HEK293 (cell line): Measurements from ENCODE around the gene STRBP.
"Not testable (repeated sequence)": the region's sequence is repeated elsewhere in the genome, so short reads cannot be mapped to it uniquely, and the experiment has no call there.

Experiments used
- CTCF ChIA-PET: fragments of 350-600 bp; formaldehyde crosslinking; extraction: SDS; loops from one replicate; lab custom pipeline; 2021; ENCODE audit warnings: antibody characterized with exemption; lab: Yijun Ruan, JAX
- POLR2A ChIA-PET: fragments of 300-600 bp; formaldehyde crosslinking; extraction: SDS; loops from one replicate; lab custom pipeline; 2020; ENCODE audit warnings: antibody characterized with exemption, inconsistent platforms; lab: Yijun Ruan, JAX
- H3K27ac ChIP-seq: fragments of 200-500 bp; sonication (Bioruptor generic); 2 replicates; pipeline ENCODE4 v1.5.1; 2014; ENCODE audit warnings: low read depth, low read length, control low read depth, inconsistent platforms; ENCODE audit errors: extremely low read depth
- H3K36me3 ChIP-seq, 2 experiments: fragments of 200-500 bp in 1 of 2; sonication (Bioruptor generic) in 1 of 2; 1 replicate in 1 of 2; 2 replicates in 1 of 2; pipeline ENCODE4 v1.5.1; 2014 to 2017; ENCODE audit warnings: inconsistent platforms in 2 of 2, low read length in 2 of 2; ENCODE audit not compliant: control insufficient read depth in 2 of 2, insufficient read depth in 1 of 2
- H3K4me1 ChIP-seq: fragments of 200-500 bp; sonication (Bioruptor generic); 2 replicates; pipeline ENCODE4 v1.5.1; 2014; ENCODE audit warnings: mild to moderate bottlenecking, low read length, inconsistent platforms; ENCODE audit not compliant: control insufficient read depth, insufficient read depth
- H3K4me3 ChIP-seq: 2 replicates; pipeline ENCODE4 v1.5.1; 2011; ENCODE audit warnings: low read depth, mild to moderate bottlenecking, control low read depth, low read length, moderate library complexity
- H3K9me3 ChIP-seq: fragments of 200-500 bp; sonication (Bioruptor generic); 2 replicates; pipeline ENCODE4 v1.5.1; 2014; ENCODE audit warnings: low read depth, low read length, inconsistent platforms; ENCODE audit not compliant: control insufficient read depth, insufficient read depth
- BCL11B ChIP-seq: fragments of 450-650 bp; formaldehyde crosslinking; IDR thresholded peaks from 2 replicates; pipeline ENCODE4 v1.5.1; 2016; ENCODE audit warnings: low read depth, missing biosample characterization, missing genetic modification characterization
- EGR2 ChIP-seq: fragments of 450-650 bp; formaldehyde crosslinking; IDR thresholded peaks from 2 replicates; pipeline ENCODE4 v1.5.1; 2016; ENCODE audit warnings: low read depth, missing biosample characterization, missing genetic modification characterization
- GLI4 ChIP-seq: fragments of 450-650 bp; formaldehyde crosslinking; IDR thresholded peaks from 2 replicates; pipeline ENCODE4 v1.5.1; 2016; ENCODE audit warnings: missing biosample characterization, missing genetic modification characterization
- KLF7 ChIP-seq: fragments of 450-650 bp; formaldehyde crosslinking; IDR thresholded peaks from 2 replicates; pipeline ENCODE4 v1.5.1; 2016; ENCODE audit warnings: missing biosample characterization, missing genetic modification characterization, borderline replicate concordance
- OVOL3 ChIP-seq: fragments of 450-650 bp; formaldehyde crosslinking; IDR thresholded peaks from 2 replicates; pipeline ENCODE4 v1.5.1; 2016; ENCODE audit warnings: missing biosample characterization, missing genetic modification characterization
- PRDM10 ChIP-seq: fragments of 450-650 bp; formaldehyde crosslinking; IDR thresholded peaks from 2 replicates; pipeline ENCODE4 v1.5.1; 2016; ENCODE audit warnings: missing biosample characterization, missing genetic modification characterization
- SALL2 ChIP-seq: fragments of 450-650 bp; formaldehyde crosslinking; IDR thresholded peaks from 2 replicates; pipeline ENCODE4 v1.5.0; 2017; ENCODE audit warnings: missing biosample characterization, mild to moderate bottlenecking, missing genetic modification characterization, borderline replicate concordance
- SETDB1 ChIP-seq: IDR thresholded peaks from one replicate; pipeline ENCODE4 v1.6.1; 2017; ENCODE audit warnings: mild to moderate bottlenecking, low read length, moderate library complexity, mixed read lengths; ENCODE audit not compliant: insufficient read length
- SP2 ChIP-seq: fragments of 450-650 bp; formaldehyde crosslinking; IDR thresholded peaks from 2 replicates; pipeline ENCODE4 v1.5.1; 2016; ENCODE audit warnings: missing biosample characterization, missing genetic modification characterization
- TCF7L2 ChIP-seq: IDR thresholded peaks from 2 replicates; pipeline ENCODE4 v1.6.1; 2011; ENCODE audit warnings: low read depth, mild to moderate bottlenecking, inconsistent platforms, low read length, moderate library complexity, borderline replicate concordance
- ZBTB11 ChIP-seq: fragments of 450-650 bp; formaldehyde crosslinking; conservative IDR thresholded peaks from 2 replicates; pipeline ENCODE4 v1.5.1; 2016; ENCODE audit warnings: low read depth, missing biosample characterization, missing genetic modification characterization
- ZFP69B ChIP-seq: fragments of 450-650 bp; formaldehyde crosslinking; IDR thresholded peaks from 2 replicates; pipeline ENCODE4 v1.5.1; 2016; ENCODE audit warnings: missing biosample characterization, missing genetic modification characterization
- ZNF18 ChIP-seq: fragments of 450-650 bp; formaldehyde crosslinking; IDR thresholded peaks from 2 replicates; pipeline ENCODE4 v1.5.1; 2016; ENCODE audit warnings: missing biosample characterization, missing genetic modification characterization
- ZNF488 ChIP-seq: fragments of 450-650 bp; formaldehyde crosslinking; IDR thresholded peaks from 2 replicates; pipeline ENCODE4 v1.5.1; 2016; ENCODE audit warnings: missing biosample characterization, missing genetic modification characterization
- ZNF544 ChIP-seq: fragments of 450-650 bp; formaldehyde crosslinking; IDR thresholded peaks from 2 replicates; pipeline ENCODE4 v1.5.0; 2017; ENCODE audit warnings: missing biosample characterization, missing genetic modification characterization
- ZNF626 ChIP-seq: fragments of 450-650 bp; sonication (Bioruptor Pico); formaldehyde crosslinking; IDR thresholded peaks from 2 replicates; pipeline ENCODE4 v1.5.1; 2018; ENCODE audit warnings: missing biosample characterization, missing genetic modification characterization, inconsistent platforms
- ZNF677 ChIP-seq: fragments of 450-650 bp; IDR thresholded peaks from 2 replicates; pipeline ENCODE4 v1.5.0; 2018; ENCODE audit warnings: missing biosample characterization, mild to moderate bottlenecking, missing genetic modification characterization, moderate library complexity
- ZNF768 ChIP-seq: fragments of 450-650 bp; formaldehyde crosslinking; IDR thresholded peaks from 2 replicates; pipeline ENCODE4 v1.5.1; 2018; ENCODE audit warnings: missing biosample characterization, mild to moderate bottlenecking, missing genetic modification characterization
- ZNF776 ChIP-seq: fragments of 450-650 bp; formaldehyde crosslinking; IDR thresholded peaks from 2 replicates; pipeline ENCODE4 v1.5.0; 2017; ENCODE audit warnings: missing biosample characterization, missing genetic modification characterization, borderline replicate concordance
- ZSCAN30 ChIP-seq: fragments of 450-650 bp; IDR thresholded peaks from 2 replicates; pipeline ENCODE4 v1.5.1; 2018; ENCODE audit warnings: missing biosample characterization, mild to moderate bottlenecking, missing genetic modification characterization, moderate library complexity

STRBP gene

GRCh38 chr9:123281659-123282350 is 13.4 kb upstream of the STRBP start:
- H3K36me3 ChIP-seq = no peaks in the 10 kb centered on the region
- H3K4me1 ChIP-seq = no peaks in the 10 kb centered on the region
- CTCF ChIA-PET = interaction anchor here (0.6 to 1.1 kb wide), 3 partner anchors 13 to 100 kb away, joined by 3 to 5 read pairs (median 4); no protein-coding TSS in a partner anchor
- no peak overlapping the region for H3K27ac ChIP-seq
- POLR2A ChIA-PET = interaction anchor here (1.0 kb wide), 1 partner anchor 13 kb away, joined by 3 read pairs; no protein-coding TSS in a partner anchor
- H3K4me3 ChIP-seq = no peak overlapping the region
- H3K9me3 ChIP-seq = no peaks in the 10 kb centered on the region
- TF ChIP-seq OVOL3 (tag by site-specific recombination) (no peak), PRDM10 (tag by site-specific recombination) (peak; percentile 90)

- H3K4me1 ChIP-seq, H3K9me3 ChIP-seq, H3K27ac ChIP-seq, POLR2A ChIA-PET, H3K4me3 ChIP-seq, H3K36me3 ChIP-seq: not testable (repeated sequence)
- CTCF ChIA-PET = interaction anchor here (0.7 kb wide), 1 partner anchor 72 kb away, joined by 3 read pairs; no protein-coding TSS in a partner anchor
- TF ChIP-seq EGR2 (tag by site-specific recombination) (0 out of 2 replicates have a peak, but pooled peaks have one; percentile 24), SETDB1 (peak; percentile 56)
Observed at GRCh38 chr9:123278879-123279493, 10.6 kb upstream of the STRBP start.

- H3K9me3 ChIP-seq = no peaks in the 10 kb centered on the region
- CTCF ChIA-PET = interaction anchor here (0.7 kb wide), 1 partner anchor 71 kb away, joined by 3 read pairs; no protein-coding TSS in a partner anchor
- H3K4me3 ChIP-seq = no peak overlapping the region
- H3K36me3 ChIP-seq = no peaks in the 10 kb centered on the region
- TF ChIP-seq ZFP69B (tag by site-specific recombination) (no peak), SALL2 (no peak), ZNF488 (tag by site-specific recombination) (no peak), ZBTB11 (no peak), ZNF677 (no peak), GLI4 (no peak), ZNF544 (no peak), KLF7 (no peak), TCF7L2 (no peak), BCL11B (no peak), SP2 (tag by site-specific recombination) (no peak), ZNF18 (tag by site-specific recombination) (no peak), ZNF768 (tag by site-specific recombination) (no peak), ZNF626 (tag by site-specific recombination) (no peak), ZSCAN30 (tag by site-specific recombination) (no peak), ZNF776 (tag by site-specific recombination) (no peak)
- POLR2A ChIA-PET = no interaction called here
- no peak overlapping the region for H3K27ac ChIP-seq
- no peaks in the 10 kb centered on the region for H3K4me1 ChIP-seq
Observed at GRCh38 chr9:123278361-123278760, 10.0 kb upstream of the STRBP start.
